GM21825 (cell line): ENCODE results near the gene ALDH3B1.

Experiments
- ATAC-seq: cut with Tn5 transposase; IDR thresholded peaks from one replicate; pipeline ENCODE4 v1.9.1; 2021; ENCODE audit warnings: mild to moderate bottlenecking, moderate library complexity; ENCODE audit not compliant: unreplicated experiment

ALDH3B1 gene

GRCh38 chr11:67996622-67997474 lies 13.3 kb upstream of the ALDH3B1 start:
- ATAC-seq = no peak

- no peak for ATAC-seq
These were observed 12.6 kb upstream of the ALDH3B1 start for GRCh38 chr11:67997475-67997921.

- no peak for ATAC-seq
These were observed 11.7 kb upstream of the ALDH3B1 start for GRCh38 chr11:67998150-67999045.

GRCh38 chr11:67999201-67999629 lies 10.9 kb upstream of the ALDH3B1 start:
- ATAC-seq = no peak

- no peak for ATAC-seq
These were observed 10.4 kb upstream of the ALDH3B1 start for GRCh38 chr11:67999704-68000103.

GRCh38 chr11:68002575-68002937 lies 7.6 kb upstream of the ALDH3B1 start:
- peak; percentile 21 for ATAC-seq

- ATAC-seq = peak; percentile 32
These were observed 6.9 kb upstream of the ALDH3B1 start for GRCh38 chr11:68002938-68003845.

- ATAC-seq = peak; percentile 62
These were observed 6.1 kb upstream of the ALDH3B1 start, which contains the start of gene UNC93B1 for GRCh38 chr11:68003846-68004550. Gene UNC93B1, minus strand, starts transcription at chr11:68004097. Its CDS starts 54 bp downstream, at chr11:68004043.

GRCh38 chr11:68004551-68005335 lies 5.4 kb upstream of the ALDH3B1 start:
- no peak for ATAC-seq

- ATAC-seq = no peak
These were observed 3.4 kb upstream of the ALDH3B1 start for GRCh38 chr11:68006606-68007166.

- ATAC-seq = no peak
These were observed 2.4 kb upstream of the ALDH3B1 start for GRCh38 chr11:68007498-68008380.

GRCh38 chr11:68008381-68009337 lies 1.5 kb upstream of the ALDH3B1 start:
- ATAC-seq = no peak

GRCh38 chr11:68009391-68010089 lies 587 bp upstream of the ALDH3B1 start:
- no peak for ATAC-seq

- ATAC-seq = no peak
These were observed 1.2 kb downstream of the ALDH3B1 start for GRCh38 chr11:68011051-68011943.
